ENCODE measurements around the gene CCDC40. TPM values are rescaled to one million over a fixed set of nuclear protein-coding genes. Genes with fewer than 3 reads are reported as not detected.

CCDC40 gene
- total and polyA plus RNA-seq, 2 of the 13 experiments (the other 11 are each of a cell fraction or from before 2014, with no cell fraction given), result 4.1 to 5.5 TPM

DNA sequence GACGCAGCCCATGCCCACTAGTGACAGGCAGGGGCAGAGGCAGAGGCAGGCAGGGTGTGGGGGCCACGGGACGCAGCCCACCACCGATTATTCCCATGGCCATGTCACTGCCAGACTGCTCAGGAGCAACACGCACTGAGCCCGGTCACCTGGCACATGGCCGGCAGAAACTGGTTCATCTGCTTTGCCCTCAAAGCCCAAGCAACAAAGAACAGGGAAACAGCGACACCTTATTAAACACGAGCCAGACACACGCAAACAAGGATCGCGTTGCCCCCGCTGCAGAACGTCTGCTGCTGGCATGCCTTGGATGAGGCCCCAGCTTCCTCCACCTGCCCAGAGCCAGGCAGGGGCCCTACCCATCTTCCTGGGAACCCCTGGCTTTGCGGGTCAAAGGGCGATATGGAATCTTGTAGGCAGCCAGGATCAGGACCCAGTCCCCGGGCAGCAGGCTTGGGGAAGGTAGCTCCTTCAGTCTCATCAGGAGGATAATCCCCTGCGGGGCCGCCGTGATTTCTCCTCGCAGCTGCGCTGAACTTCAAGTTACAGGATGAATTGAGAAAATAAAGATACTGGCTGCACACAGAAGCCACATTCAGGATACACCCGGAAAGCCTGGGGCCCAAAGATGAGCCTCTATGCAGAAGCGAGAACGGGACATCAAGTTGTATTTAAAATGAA lies 5.6 kb upstream of the CCDC40 start (continued):
- TF ChIP-seq CBX2 (IDR thresholded peaks at IDR 0.05; ENCODE audit: low read depth, low read length) (no peak), CBX2 (CRISPR knock-in tag; IDR thresholded peaks at IDR 0.05; ENCODE audit: low read depth) (no peak), THYN1 (CRISPR knock-in tag; IDR thresholded peaks at IDR 0.05; ENCODE audit: borderline replicate concordance, low read depth) (no peak), SAP130 (CRISPR knock-in tag; IDR thresholded peaks at IDR 0.05; ENCODE audit: low read depth) (no peak), FLYWCH1 (CRISPR knock-in tag; IDR thresholded peaks at IDR 0.05) (no peak), ZNF30 (CRISPR knock-in tag; IDR thresholded peaks at IDR 0.05) (no peak), HCFC1 (IDR thresholded peaks at IDR 0.05; ENCODE audit: low read depth, low read length) (no peak), SP140L (CRISPR knock-in tag; IDR thresholded peaks at IDR 0.05; ENCODE audit: borderline replicate concordance) (no peak), ZFP36L1 (CRISPR knock-in tag; IDR thresholded peaks at IDR 0.05) (no peak), ZNF136 (CRISPR knock-in tag; IDR thresholded peaks at IDR 0.05; ENCODE audit: low read depth) (no peak), ZC3H4 (CRISPR knock-in tag; IDR thresholded peaks at IDR 0.05; ENCODE audit: borderline replicate concordance) (no peak)
- TF ChIP-seq, protein P1, sequence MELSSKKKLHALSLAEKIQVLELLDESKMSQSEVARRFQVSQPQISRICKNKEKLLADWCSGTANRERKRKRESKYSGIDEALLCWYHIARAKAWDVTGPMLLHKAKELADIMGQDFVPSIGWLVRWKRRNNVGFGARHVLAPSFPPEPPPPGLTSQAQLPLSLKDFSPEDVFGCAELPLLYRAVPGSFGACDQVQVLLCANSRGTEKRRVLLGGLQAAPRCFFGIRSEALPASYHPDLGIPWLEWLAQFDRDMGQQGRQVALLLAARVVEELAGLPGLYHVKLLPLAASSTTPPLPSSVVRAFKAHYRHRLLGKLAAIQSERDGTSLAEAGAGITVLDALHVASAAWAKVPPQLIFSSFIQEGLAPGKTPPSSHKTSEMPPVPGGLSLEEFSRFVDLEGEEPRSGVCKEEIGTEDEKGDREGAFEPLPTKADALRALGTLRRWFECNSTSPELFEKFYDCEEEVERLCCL (CRISPR knock-in tag; IDR thresholded peaks at IDR 0.05; ENCODE audit: borderline replicate concordance), result no peak
- TF ChIP-seq, protein P2, sequence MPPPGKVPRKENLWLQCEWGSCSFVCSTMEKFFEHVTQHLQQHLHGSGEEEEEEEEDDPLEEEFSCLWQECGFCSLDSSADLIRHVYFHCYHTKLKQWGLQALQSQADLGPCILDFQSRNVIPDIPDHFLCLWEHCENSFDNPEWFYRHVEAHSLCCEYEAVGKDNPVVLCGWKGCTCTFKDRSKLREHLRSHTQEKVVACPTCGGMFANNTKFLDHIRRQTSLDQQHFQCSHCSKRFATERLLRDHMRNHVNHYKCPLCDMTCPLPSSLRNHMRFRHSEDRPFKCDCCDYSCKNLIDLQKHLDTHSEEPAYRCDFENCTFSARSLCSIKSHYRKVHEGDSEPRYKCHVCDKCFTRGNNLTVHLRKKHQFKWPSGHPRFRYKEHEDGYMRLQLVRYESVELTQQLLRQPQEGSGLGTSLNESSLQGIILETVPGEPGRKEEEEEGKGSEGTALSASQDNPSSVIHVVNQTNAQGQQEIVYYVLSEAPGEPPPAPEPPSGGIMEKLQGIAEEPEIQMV (CRISPR knock-in tag; IDR thresholded peaks at IDR 0.05; ENCODE audit: low read depth), result peak; percentile 36; the same call in 1 of the 2 replicates
- TF ChIP-seq, protein P3, sequence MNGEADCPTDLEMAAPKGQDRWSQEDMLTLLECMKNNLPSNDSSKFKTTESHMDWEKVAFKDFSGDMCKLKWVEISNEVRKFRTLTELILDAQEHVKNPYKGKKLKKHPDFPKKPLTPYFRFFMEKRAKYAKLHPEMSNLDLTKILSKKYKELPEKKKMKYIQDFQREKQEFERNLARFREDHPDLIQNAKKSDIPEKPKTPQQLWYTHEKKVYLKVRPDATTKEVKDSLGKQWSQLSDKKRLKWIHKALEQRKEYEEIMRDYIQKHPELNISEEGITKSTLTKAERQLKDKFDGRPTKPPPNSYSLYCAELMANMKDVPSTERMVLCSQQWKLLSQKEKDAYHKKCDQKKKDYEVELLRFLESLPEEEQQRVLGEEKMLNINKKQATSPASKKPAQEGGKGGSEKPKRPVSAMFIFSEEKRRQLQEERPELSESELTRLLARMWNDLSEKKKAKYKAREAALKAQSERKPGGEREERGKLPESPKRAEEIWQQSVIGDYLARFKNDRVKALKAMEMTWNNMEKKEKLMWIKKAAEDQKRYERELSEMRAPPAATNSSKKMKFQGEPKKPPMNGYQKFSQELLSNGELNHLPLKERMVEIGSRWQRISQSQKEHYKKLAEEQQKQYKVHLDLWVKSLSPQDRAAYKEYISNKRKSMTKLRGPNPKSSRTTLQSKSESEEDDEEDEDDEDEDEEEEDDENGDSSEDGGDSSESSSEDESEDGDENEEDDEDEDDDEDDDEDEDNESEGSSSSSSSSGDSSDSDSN (CRISPR knock-in tag; IDR thresholded peaks at IDR 0.05), result 0 out of 2 replicates have a peak, but pooled peaks have one; percentile 21
- TF ChIP-seq, protein P4, sequence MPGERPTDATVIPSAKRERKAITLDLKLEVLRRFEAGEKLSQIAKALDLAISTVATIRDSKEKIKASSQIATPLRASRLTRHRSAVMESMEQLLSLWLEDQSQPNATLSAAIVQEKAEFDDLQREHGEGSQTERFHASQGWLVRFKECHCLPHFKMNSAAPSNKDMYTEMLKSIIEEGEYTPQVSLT (CRISPR knock-in tag; IDR thresholded peaks at IDR 0.05; ENCODE audit: borderline replicate concordance, low read depth), result no peak
- TF ChIP-seq, protein P5, sequence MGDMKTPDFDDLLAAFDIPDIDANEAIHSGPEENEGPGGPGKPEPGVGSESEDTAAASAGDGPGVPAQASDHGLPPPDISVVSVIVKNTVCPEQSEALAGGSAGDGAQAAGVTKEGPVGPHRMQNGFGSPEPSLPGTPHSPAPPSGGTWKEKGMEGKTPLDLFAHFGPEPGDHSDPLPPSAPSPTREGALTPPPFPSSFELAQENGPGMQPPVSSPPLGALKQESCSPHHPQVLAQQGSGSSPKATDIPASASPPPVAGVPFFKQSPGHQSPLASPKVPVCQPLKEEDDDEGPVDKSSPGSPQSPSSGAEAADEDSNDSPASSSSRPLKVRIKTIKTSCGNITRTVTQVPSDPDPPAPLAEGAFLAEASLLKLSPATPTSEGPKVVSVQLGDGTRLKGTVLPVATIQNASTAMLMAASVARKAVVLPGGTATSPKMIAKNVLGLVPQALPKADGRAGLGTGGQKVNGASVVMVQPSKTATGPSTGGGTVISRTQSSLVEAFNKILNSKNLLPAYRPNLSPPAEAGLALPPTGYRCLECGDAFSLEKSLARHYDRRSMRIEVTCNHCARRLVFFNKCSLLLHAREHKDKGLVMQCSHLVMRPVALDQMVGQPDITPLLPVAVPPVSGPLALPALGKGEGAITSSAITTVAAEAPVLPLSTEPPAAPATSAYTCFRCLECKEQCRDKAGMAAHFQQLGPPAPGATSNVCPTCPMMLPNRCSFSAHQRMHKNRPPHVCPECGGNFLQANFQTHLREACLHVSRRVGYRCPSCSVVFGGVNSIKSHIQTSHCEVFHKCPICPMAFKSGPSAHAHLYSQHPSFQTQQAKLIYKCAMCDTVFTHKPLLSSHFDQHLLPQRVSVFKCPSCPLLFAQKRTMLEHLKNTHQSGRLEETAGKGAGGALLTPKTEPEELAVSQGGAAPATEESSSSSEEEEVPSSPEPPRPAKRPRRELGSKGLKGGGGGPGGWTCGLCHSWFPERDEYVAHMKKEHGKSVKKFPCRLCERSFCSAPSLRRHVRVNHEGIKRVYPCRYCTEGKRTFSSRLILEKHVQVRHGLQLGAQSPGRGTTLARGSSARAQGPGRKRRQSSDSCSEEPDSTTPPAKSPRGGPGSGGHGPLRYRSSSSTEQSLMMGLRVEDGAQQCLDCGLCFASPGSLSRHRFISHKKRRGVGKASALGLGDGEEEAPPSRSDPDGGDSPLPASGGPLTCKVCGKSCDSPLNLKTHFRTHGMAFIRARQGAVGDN (CRISPR knock-in tag; IDR thresholded peaks at IDR 0.05), result peak; percentile 72
- TF ChIP-seq, protein P6, sequence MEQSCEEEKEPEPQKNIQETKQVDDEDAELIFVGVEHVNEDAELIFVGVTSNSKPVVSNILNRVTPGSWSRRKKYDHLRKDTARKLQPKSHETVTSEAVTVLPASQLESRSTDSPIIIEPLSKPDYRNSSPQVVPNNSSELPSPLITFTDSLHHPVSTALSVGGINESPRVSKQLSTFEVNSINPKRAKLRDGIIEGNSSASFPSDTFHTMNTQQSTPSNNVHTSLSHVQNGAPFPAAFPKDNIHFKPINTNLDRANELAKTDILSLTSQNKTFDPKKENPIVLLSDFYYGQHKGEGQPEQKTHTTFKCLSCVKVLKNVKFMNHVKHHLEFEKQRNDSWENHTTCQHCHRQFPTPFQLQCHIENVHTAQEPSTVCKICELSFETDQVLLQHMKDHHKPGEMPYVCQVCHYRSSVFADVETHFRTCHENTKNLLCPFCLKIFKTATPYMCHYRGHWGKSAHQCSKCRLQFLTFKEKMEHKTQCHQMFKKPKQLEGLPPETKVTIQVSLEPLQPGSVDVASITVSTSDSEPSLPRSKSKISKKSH (CRISPR knock-in tag; IDR thresholded peaks at IDR 0.05; ENCODE audit: borderline replicate concordance), result no peak
